ENCODE results near the gene VWF. TPM values are rescaled to one million over a fixed set of nuclear protein-coding genes. Genes with fewer than 3 reads are reported as not detected.
A peak's percentile ranks its signal among the peaks of the same experiment; 100 is the strongest.
"Not testable (repeated sequence)": the region's sequence is repeated elsewhere in the genome, so short reads cannot be mapped to it uniquely, and the experiment has no call there.

The VWF gene
- polyA plus RNA-seq, 3 donors: 7.3 to 12.4 (median 12.1) TPM

GRCh38 chr12:6148722-6149121 lies 24.3 kb upstream of the VWF start:
- DNase-seq (ENCODE audit: extremely low read depth in 1 of 11, low read depth in 9 of 11, low spot score in 4 of 11): not testable (repeated sequence)

- no peak for DNase-seq (ENCODE audit: extremely low read depth in 1 of 11, low read depth in 9 of 11, low spot score in 4 of 11)
These were observed 23.6 kb upstream of the VWF start for GRCh38 chr12:6148061-6148460.

- no peak for DNase-seq (ENCODE audit: extremely low read depth in 1 of 11, low read depth in 9 of 11, low spot score in 4 of 11)
These were observed 22.5 kb upstream of the VWF start for GRCh38 chr12:6146951-6147350.

GRCh38 chr12:6146509-6146908 lies 22.0 kb upstream of the VWF start:
- DNase-seq (ENCODE audit: extremely low read depth in 1 of 11, low read depth in 9 of 11, low spot score in 4 of 11): no peak

- no peak for DNase-seq (ENCODE audit: extremely low read depth in 1 of 11, low read depth in 9 of 11, low spot score in 4 of 11)
These were observed 21.1 kb upstream of the VWF start for GRCh38 chr12:6145564-6145963.

- DNase-seq (ENCODE audit: extremely low read depth in 1 of 11, low read depth in 9 of 11, low spot score in 4 of 11): no peak
These were observed 18.8 kb upstream of the VWF start for GRCh38 chr12:6143303-6143675.

- DNase-seq (ENCODE audit: extremely low read depth in 1 of 11, low read depth in 9 of 11, low spot score in 4 of 11): not testable (repeated sequence)
These were observed 18.2 kb upstream of the VWF start for GRCh38 chr12:6142368-6143302.

GRCh38 chr12:6141731-6142367 lies 17.4 kb upstream of the VWF start:
- DNase-seq (ENCODE audit: extremely low read depth in 1 of 11, low read depth in 9 of 11, low spot score in 4 of 11): not testable (repeated sequence)

- DNase-seq (ENCODE audit: extremely low read depth in 1 of 11, low read depth in 9 of 11, low spot score in 4 of 11): peak in 4 of 11 donors; percentile 46 to 58 (median 53)
These were observed 16.4 kb upstream of the VWF start for GRCh38 chr12:6140651-6141447.

GRCh38 chr12:6135071-6135470 lies 10.6 kb upstream of the VWF start:
- DNase-seq (ENCODE audit: extremely low read depth in 1 of 11, low read depth in 9 of 11, low spot score in 4 of 11): no peak

- no peak for DNase-seq (ENCODE audit: extremely low read depth in 1 of 11, low read depth in 9 of 11, low spot score in 4 of 11)
These were observed 9.2 kb upstream of the VWF start for GRCh38 chr12:6133642-6134041.

- no peak for DNase-seq (ENCODE audit: extremely low read depth in 1 of 11, low read depth in 9 of 11, low spot score in 4 of 11)
These were observed 8.0 kb upstream of the VWF start for GRCh38 chr12:6132496-6132895.

- no peak for DNase-seq (ENCODE audit: extremely low read depth in 1 of 11, low read depth in 9 of 11, low spot score in 4 of 11)
These were observed 789 bp upstream of the VWF start for GRCh38 chr12:6125310-6125608.

- no peak for DNase-seq (ENCODE audit: extremely low read depth in 1 of 11, low read depth in 9 of 11, low spot score in 4 of 11)
These were observed 1.2 kb downstream of the VWF start for GRCh38 chr12:6123258-6123657.

GRCh38 chr12:6122201-6122600 lies 2.3 kb downstream of the VWF start:
- DNase-seq (ENCODE audit: extremely low read depth in 1 of 11, low read depth in 9 of 11, low spot score in 4 of 11): no peak

- DNase-seq (ENCODE audit: extremely low read depth in 1 of 11, low read depth in 9 of 11, low spot score in 4 of 11): no peak
These were observed 3.5 kb downstream of the VWF start for GRCh38 chr12:6120796-6121473.

- DNase-seq (ENCODE audit: extremely low read depth in 1 of 11, low read depth in 9 of 11, low spot score in 4 of 11): no peak
These were observed 5.4 kb downstream of the VWF start for GRCh38 chr12:6118891-6119568.

GRCh38 chr12:6116471-6117021 lies 7.9 kb downstream of the VWF start:
- DNase-seq (ENCODE audit: extremely low read depth in 1 of 11, low read depth in 9 of 11, low spot score in 4 of 11): no peak

- DNase-seq (ENCODE audit: extremely low read depth in 1 of 11, low read depth in 9 of 11, low spot score in 4 of 11): no peak
These were observed 9.1 kb downstream of the VWF start for GRCh38 chr12:6115389-6115788.
